ENCODE results near the gene CHID1. TPM values are rescaled to one million over a fixed set of nuclear protein-coding genes. Genes with fewer than 3 reads are reported as not detected.

Gene CHID1
- total and polyA plus RNA-seq, 2 of the 8 experiments (the other 6 are each of a cell fraction or from before 2014, with no cell fraction given), result 81.2 to 88.5 TPM

- peak overlapping the region; percentile 3 for H3K4ac ChIP-seq (replicated peaks; ENCODE audit: insufficient read length, low read depth, low read length)
- peak overlapping the region; percentile 45 to 74 (median 56) for H3K4me3 ChIP-seq (ENCODE audit: extremely low read depth in 1 of 4, insufficient read depth in 2 of 4, low read depth in 3 of 4, low read length in 4 of 4)
- H2BK20ac ChIP-seq (ENCODE audit: low read length), result no peak overlapping the region
- H3K23ac ChIP-seq (ENCODE audit: insufficient read length), result no peak overlapping the region
- H3K4me2 ChIP-seq (ENCODE audit: insufficient read depth in 1 of 2, low read depth in 2 of 2, low read length in 2 of 2), result peak overlapping the region; percentile 84 to 98
- no peak for FAIRE-seq
- DNase-seq (ENCODE audit: low read depth in 1 of 2, low spot score in 2 of 2), result peak in 1 of 2 experiments; percentile 92
- peaks cover 34% of the 10 kb centered on the region for H3K23me2 ChIP-seq (ENCODE audit: low read depth, low read length)
- H3K79me1 ChIP-seq (ENCODE audit: low read depth, low read length), result no peaks in the 10 kb centered on the region; the same call in 1 of the 2 replicates
- H4K8ac ChIP-seq (ENCODE audit: extremely low read depth, insufficient read depth, low read length), result peak overlapping the region; percentile 9; the same call in 1 of the 2 replicates
- H3K56ac ChIP-seq (replicated peaks; ENCODE audit: insufficient read length, low read depth, low read length), result no peak overlapping the region
- peak overlapping the region; percentile 95 for H3K18ac ChIP-seq (ENCODE audit: extremely low read depth, low read length)
- peaks cover 6 to 41% (median 31%) of the 10 kb centered on the region in 4 experiments for H3K27me3 ChIP-seq (replicated peaks in 1 of 4; ENCODE audit: control insufficient read depth in 3 of 4, extremely low read depth in 1 of 4, insufficient read depth in 3 of 4, low read length in 3 of 4)
- POLR2A ChIA-PET (ENCODE audit: partially characterized antibody), result interaction anchor here (0.6 to 53.0 kb wide), 9 partner anchors 0 to 276 kb away, joined by 3 to 1917 read pairs (median 4); partner anchors contain the start of genes CD151, CEND1, CRACR2B and GATD1
- peak overlapping the region; percentile 77 for H2BK120ac ChIP-seq (replicated peaks; ENCODE audit: low read depth, low read length)
- H4K91ac ChIP-seq (replicated peaks; ENCODE audit: insufficient read length, low read length), result peak overlapping the region; percentile 88
- H3K27ac ChIP-seq (ENCODE audit: low read depth, low read length), result no peak overlapping the region
- no peak overlapping the region for H2BK15ac ChIP-seq (ENCODE audit: low read length)
- no peaks in the 10 kb centered on the region; a peak in 1 of 4 replicates for H3K79me2 ChIP-seq (ENCODE audit: control insufficient read depth in 1 of 2, insufficient read depth in 2 of 2, low read length in 2 of 2)
- peak overlapping the region in 2 of 4 experiments; percentile 45; a peak in 3 of 7 replicates for H3K9ac ChIP-seq (replicated peaks in 1 of 4; ENCODE audit: extremely low read depth in 1 of 4, low read depth in 3 of 4, low read length in 3 of 4)
- H2AFZ ChIP-seq (ENCODE audit: low read length), result no peak overlapping the region
- H3K36me3 ChIP-seq (ENCODE audit: control insufficient read depth in 2 of 4, insufficient read depth in 4 of 4, low read length in 3 of 4), result no peaks in the 10 kb centered on the region
- no peak overlapping the region for H2AK5ac ChIP-seq (ENCODE audit: low read depth, low read length)
- 4% methylated on average over 29 of the region's 39 CpGs; no CpG with 5 or more reads in 1 of the 2 experiments for WGBS, 2 experiments (ENCODE audit: extremely low coverage in 1 of 2, insufficient coverage in 1 of 2, insufficient read length in 1 of 2, insufficient replicate concordance in 2 of 2, low coverage in 1 of 2, low lambda C conversion rate in 2 of 2, missing lambda C conversion rate in 1 of 2)
- peak overlapping the region; percentile 20 for H4K5ac ChIP-seq (ENCODE audit: insufficient read length, low read depth, low read length)
- H2BK5ac ChIP-seq (ENCODE audit: low read depth, low read length), result no peak overlapping the region
- H4K20me1 ChIP-seq (replicated peaks in 1 of 2; ENCODE audit: control insufficient read depth in 1 of 2, insufficient read depth in 2 of 2, low read length in 2 of 2), result peaks cover 2 to 8% of the 10 kb centered on the region in 2 experiments
- H3K14ac ChIP-seq (ENCODE audit: insufficient read length), result no peak overlapping the region
- peaks cover 0 to 54% (median 47%) of the 10 kb centered on the region in 4 experiments; a peak in 6 of 7 replicates for H3K4me1 ChIP-seq (replicated peaks in 1 of 4; ENCODE audit: control insufficient read depth in 3 of 4, insufficient read depth in 4 of 4, low read length in 3 of 4)
- H3K9me3 ChIP-seq (ENCODE audit: insufficient read depth in 2 of 2, low read depth in 1 of 2, low read length in 1 of 2), result no peaks in the 10 kb centered on the region
- H2BK12ac ChIP-seq (ENCODE audit: low read depth, low read length), result 0 out of 2 replicates have a peak overlapping the region, but pooled peaks have one; percentile 92
- CTCF ChIA-PET (ENCODE audit: partially characterized antibody), result interaction anchor here (0.8 to 3.5 kb wide), 7 partner anchors 9 to 72 kb away, joined by 3 to 26 read pairs (median 9); partner anchors contain the start of genes PNPLA2, POLR2L and TSPAN4
- TF ChIP-seq SUZ12 (IDR thresholded peaks at IDR 0.05; ENCODE audit: low read length), result no peak
- TF ChIP-seq, protein P1, sequence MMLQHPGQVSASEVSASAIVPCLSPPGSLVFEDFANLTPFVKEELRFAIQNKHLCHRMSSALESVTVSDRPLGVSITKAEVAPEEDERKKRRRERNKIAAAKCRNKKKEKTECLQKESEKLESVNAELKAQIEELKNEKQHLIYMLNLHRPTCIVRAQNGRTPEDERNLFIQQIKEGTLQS (IDR thresholded peaks at IDR 0.05; ENCODE audit: insufficient read depth, low read depth, low read length), result no peak
- TF ChIP-seq POLR2AphosphoS5 (IDR thresholded peaks at IDR 0.05; ENCODE audit: low read depth, low read length), result no peak
- no peak for TF ChIP-seq SIRT6 (IDR thresholded peaks at IDR 0.05; ENCODE audit: low read length)
- 0 out of 4 replicates have a peak, but pooled peaks of 1 of the 2 experiments have one; percentile 4 for TF ChIP-seq HDAC2 (IDR thresholded peaks at IDR 0.05; ENCODE audit: borderline replicate concordance in 1 of 2, low read depth in 2 of 2, low read length in 2 of 2)
- no peak for TF ChIP-seq SRF (IDR thresholded peaks at IDR 0.05; ENCODE audit: low read depth, low read length)
- TF ChIP-seq TEAD4 (IDR thresholded peaks at IDR 0.05; ENCODE audit: low read depth, low read length), result no peak
- TF ChIP-seq ZNF274 (IDR thresholded peaks at IDR 0.05; ENCODE audit: borderline replicate concordance, extremely low read depth, low read length), result no peak
- 0 out of 2 replicates have a peak, but pooled peaks have one; percentile 3 for TF ChIP-seq MAX (IDR thresholded peaks at IDR 0.05)
- TF ChIP-seq E2F6 (IDR thresholded peaks at IDR 0.05), result peak; percentile 67; the same call in 1 of the 2 replicates
- no peak for TF ChIP-seq JUND (IDR thresholded peaks at IDR 0.05; ENCODE audit: low read length)
Observed at GRCh38 chr11:829847-830294, 80.7 kb downstream of the CHID1 start.
